ENCODE results near the gene TRIO.

The TRIO gene

GRCh38 chr5:14402424-14402823, 259.3 kb downstream of the TRIO start:
- DNase-seq = no peak

- DNase-seq = no peak
Observed at GRCh38 chr5:14404780-14405179, 261.6 kb downstream of the TRIO start.

- DNase-seq = no peak
Observed at GRCh38 chr5:14405267-14405666, 262.1 kb downstream of the TRIO start.

- DNase-seq = no peak
Observed at GRCh38 chr5:14405706-14406553, 262.8 kb downstream of the TRIO start.

- no peak for DNase-seq
Observed at GRCh38 chr5:14406554-14406849, 263.4 kb downstream of the TRIO start.

- DNase-seq = no peak
Observed at GRCh38 chr5:14407051-14407450, 263.9 kb downstream of the TRIO start.

- no peak for DNase-seq
Observed at GRCh38 chr5:14407746-14408175, 264.6 kb downstream of the TRIO start.

GRCh38 chr5:14408969-14409586, 265.9 kb downstream of the TRIO start:
- no peak for DNase-seq

GRCh38 chr5:14410068-14410393, 266.9 kb downstream of the TRIO start:
- DNase-seq = no peak

- no peak for DNase-seq
Observed at GRCh38 chr5:14410394-14411201, 267.5 kb downstream of the TRIO start.

GRCh38 chr5:14411216-14411615, 268.1 kb downstream of the TRIO start:
- no peak for DNase-seq

GRCh38 chr5:14413331-14413750, 270.2 kb downstream of the TRIO start:
- no peak for DNase-seq

GRCh38 chr5:14414007-14414406, 270.9 kb downstream of the TRIO start:
- no peak for DNase-seq

GRCh38 chr5:14414656-14415023, 271.5 kb downstream of the TRIO start:
- DNase-seq = no peak

GRCh38 chr5:14415024-14415697, 272.0 kb downstream of the TRIO start:
- no peak for DNase-seq

- DNase-seq = no peak
Observed at GRCh38 chr5:14415698-14416074, 272.5 kb downstream of the TRIO start.

GRCh38 chr5:14416621-14417275, 273.6 kb downstream of the TRIO start:
- no peak for DNase-seq

- DNase-seq = no peak
Observed at GRCh38 chr5:14417276-14417730, 274.2 kb downstream of the TRIO start.

- no peak for DNase-seq
Observed at GRCh38 chr5:14417792-14418765, 274.9 kb downstream of the TRIO start.

- no peak for DNase-seq
Observed at GRCh38 chr5:14419686-14420085, 276.5 kb downstream of the TRIO start.

- no peak for DNase-seq
Observed at GRCh38 chr5:14420101-14420811, 277.1 kb downstream of the TRIO start.

Data from SW 1271 (cell line).